Nephron progenitor cell (in vitro differentiated cells): ENCODE measurements around the gene NOC3L.

ENCODE experiments used
- DNase-seq: peaks from one replicate; pipeline ENCODE4 v3.0.0; 2021
- H3K27ac Mint-ChIP-seq: 2 replicates; pipeline ENCODE4 v1.8.0; 2021; ENCODE audit warnings: mild to moderate bottlenecking, moderate library complexity, mixed read lengths
- H3K27me3 Mint-ChIP-seq: 2 replicates; pipeline ENCODE4 v1.8.0; 2021; ENCODE audit warnings: mild to moderate bottlenecking, low read depth, mixed read lengths; ENCODE audit not compliant: poor library complexity
- H3K36me3 Mint-ChIP-seq: 2 replicates; pipeline ENCODE4 v1.8.0; 2021; ENCODE audit warnings: low read depth, mixed read lengths
- H3K4me1 Mint-ChIP-seq: 2 replicates; pipeline ENCODE4 v1.8.0; 2021; ENCODE audit warnings: mixed read lengths
- H3K4me3 Mint-ChIP-seq: 2 replicates; pipeline ENCODE4 v1.8.0; 2021; ENCODE audit warnings: mild to moderate bottlenecking, moderate library complexity, mixed read lengths
- H3K9me3 Mint-ChIP-seq: 2 replicates; pipeline ENCODE4 v1.8.0; 2021; ENCODE audit warnings: mild to moderate bottlenecking, moderate library complexity, mixed read lengths
- CTCF ChIP-seq: fragments of 200-600 bp; sonication (generic); IDR thresholded peaks from 2 replicates; pipeline ENCODE4 v1.5.0; 2021; ENCODE audit warnings: antibody characterized with exemption

NOC3L gene

GRCh38 chr10:94307046-94307615, 55.6 kb downstream of the NOC3L start:
- Mint-ChIP-seq H3K27ac (no peak overlapping the region), H3K4me1 (no peaks in the 10 kb centered on the region), H3K4me3 (no peak overlapping the region), H3K27me3 (peaks cover 4% of the 10 kb centered on the region), H3K36me3 (no peaks in the 10 kb centered on the region), H3K9me3 (no peaks in the 10 kb centered on the region)
- DNase-seq = no peak
- TF ChIP-seq CTCF = no peak

GRCh38 chr10:94303929-94304328, 58.8 kb downstream of the NOC3L start:
- Mint-ChIP-seq H3K4me3 (no peak overlapping the region), H3K36me3 (no peaks in the 10 kb centered on the region), H3K27me3 (peaks cover 4% of the 10 kb centered on the region), H3K9me3 (no peaks in the 10 kb centered on the region), H3K4me1 (no peaks in the 10 kb centered on the region), H3K27ac (no peak overlapping the region)
- no peak for TF ChIP-seq CTCF
- DNase-seq = no peak

GRCh38 chr10:94300042-94300441, 62.7 kb downstream of the NOC3L start:
- H3K9me3 Mint-ChIP-seq = no peaks in the 10 kb centered on the region
- no peak overlapping the region for H3K4me3 Mint-ChIP-seq
- no peak for TF ChIP-seq CTCF
- no peak overlapping the region for H3K27ac Mint-ChIP-seq
- H3K27me3 Mint-ChIP-seq = no peaks in the 10 kb centered on the region
- H3K36me3 Mint-ChIP-seq = no peaks in the 10 kb centered on the region
- DNase-seq = no peak
- H3K4me1 Mint-ChIP-seq = no peaks in the 10 kb centered on the region

GRCh38 chr10:94299417-94299816, 63.3 kb downstream of the NOC3L start:
- no peaks in the 10 kb centered on the region for H3K4me1 Mint-ChIP-seq
- no peaks in the 10 kb centered on the region for H3K27me3 Mint-ChIP-seq
- H3K9me3 Mint-ChIP-seq = no peaks in the 10 kb centered on the region
- H3K36me3 Mint-ChIP-seq = no peaks in the 10 kb centered on the region
- TF ChIP-seq CTCF = no peak
- H3K4me3 Mint-ChIP-seq = no peak overlapping the region
- no peak overlapping the region for H3K27ac Mint-ChIP-seq
- DNase-seq = no peak

- H3K36me3 Mint-ChIP-seq = no peaks in the 10 kb centered on the region
- DNase-seq = no peak
- H3K4me1 Mint-ChIP-seq = no peaks in the 10 kb centered on the region
- H3K9me3 Mint-ChIP-seq = no peaks in the 10 kb centered on the region
- H3K27ac Mint-ChIP-seq = no peak overlapping the region
- TF ChIP-seq CTCF = no peak
- H3K4me3 Mint-ChIP-seq = no peak overlapping the region
- no peaks in the 10 kb centered on the region for H3K27me3 Mint-ChIP-seq
These were observed 68.6 kb downstream of the NOC3L start for GRCh38 chr10:94294168-94294567.

GRCh38 chr10:94293354-94293753, 69.4 kb downstream of the NOC3L start:
- Mint-ChIP-seq H3K4me1 (no peaks in the 10 kb centered on the region), H3K27me3 (no peaks in the 10 kb centered on the region), H3K36me3 (no peaks in the 10 kb centered on the region), H3K27ac (no peak overlapping the region), H3K4me3 (no peak overlapping the region), H3K9me3 (no peaks in the 10 kb centered on the region)
- no peak for TF ChIP-seq CTCF
- no peak for DNase-seq
